GM23338 (cell line): ENCODE results near the gene PIGC. TPM values are rescaled to one million over a fixed set of nuclear protein-coding genes. Genes with fewer than 3 reads are reported as not detected.

ENCODE experiments used
- ATAC-seq: fragments of 200-7000 bp; cut with Tn5 transposase; 3 replicates; pipeline ENCODE4 v1.9.1; 2020
- DNase-seq: peaks from one replicate; pipeline ENCODE4 v3.0.0-alpha.2; 2015; ENCODE audit warnings: low spot score
- H2AFZ ChIP-seq: fragments of 200-600 bp; sonication (generic); 2 replicates; pipeline ENCODE4 v1.8.0; 2016; ENCODE audit warnings: antibody characterized with exemption, mild to moderate bottlenecking, moderate library complexity
- H3F3A ChIP-seq: fragments of 200-600 bp; sonication (generic); replicated peaks from 2 replicates; pipeline ENCODE4 v1.8.0; 2017; ENCODE audit warnings: antibody characterized with exemption, mixed run types, low read depth
- H3K27ac ChIP-seq: fragments of 200-600 bp; sonication (generic); 2 replicates; pipeline ENCODE4 v1.6.1; 2016; ENCODE audit warnings: low read depth
- H3K27me3 ChIP-seq: fragments of 200-600 bp; sonication (generic); 2 replicates; pipeline ENCODE4 v1.8.0; 2016; ENCODE audit warnings: mild to moderate bottlenecking, mixed run types, moderate library complexity; ENCODE audit not compliant: insufficient read depth
- H3K36me3 ChIP-seq: fragments of 200-600 bp; sonication (generic); 2 replicates; pipeline ENCODE4 v1.8.0; 2016; ENCODE audit warnings: mild to moderate bottlenecking; ENCODE audit not compliant: insufficient read depth
- H3K4me1 ChIP-seq: fragments of 200-600 bp; sonication (generic); 2 replicates; pipeline ENCODE4 v1.8.0; 2016; ENCODE audit warnings: mild to moderate bottlenecking, moderate library complexity; ENCODE audit not compliant: insufficient read depth
- H3K4me2 ChIP-seq: fragments of 200-600 bp; sonication (generic); 2 replicates; pipeline ENCODE4 v1.7.1; 2017; ENCODE audit warnings: mixed run types
- H3K4me3 ChIP-seq: fragments of 200-600 bp; sonication (generic); 2 replicates; pipeline ENCODE4 v1.6.1; 2016; ENCODE audit warnings: mixed run types
- H3K79me2 ChIP-seq: fragments of 200-600 bp; sonication (generic); replicated peaks from 2 replicates; pipeline ENCODE4 v1.8.0; 2017; ENCODE audit warnings: mild to moderate bottlenecking; ENCODE audit not compliant: insufficient read depth
- H3K9me2 ChIP-seq: fragments of 200-600 bp; sonication (generic); 2 replicates; pipeline ENCODE4 v1.8.0; 2017; ENCODE audit not compliant: insufficient read depth
- H4K20me1 ChIP-seq: fragments of 200-600 bp; sonication (generic); replicated peaks from 2 replicates; pipeline ENCODE4 v1.8.0; 2017; ENCODE audit warnings: mild to moderate bottlenecking; ENCODE audit not compliant: insufficient read depth
- H3K27ac Mint-ChIP-seq: 2 replicates; pipeline ENCODE4 v1.8.0; 2020; ENCODE audit warnings: inconsistent platforms, mild to moderate bottlenecking, moderate library complexity, mixed read lengths
- H3K27me3 Mint-ChIP-seq: 3 replicates; pipeline ENCODE4 v1.8.0; 2022; ENCODE audit warnings: low read depth, mild to moderate bottlenecking, moderate library complexity, mixed read lengths, inconsistent platforms; ENCODE audit not compliant: insufficient read depth, poor library complexity
- H3K36me3 Mint-ChIP-seq: 3 replicates; pipeline ENCODE4 v1.8.0; 2021; ENCODE audit warnings: low read depth, mild to moderate bottlenecking, inconsistent platforms, moderate library complexity, mixed read lengths
- H3K4me1 Mint-ChIP-seq: 3 replicates; pipeline ENCODE4 v1.8.0; 2020; ENCODE audit warnings: mild to moderate bottlenecking, inconsistent platforms, mixed read lengths
- H3K4me3 Mint-ChIP-seq: 3 replicates; pipeline ENCODE4 v1.8.0; 2021; ENCODE audit warnings: moderate library complexity, mild to moderate bottlenecking, inconsistent platforms, mixed read lengths
- H3K9me3 Mint-ChIP-seq: 3 replicates; pipeline ENCODE4 v1.8.0; 2020; ENCODE audit warnings: moderate library complexity, mild to moderate bottlenecking, inconsistent platforms, mixed read lengths
- CREB1 ChIP-seq: fragments of 250-450 bp; sonication (Bioruptor Pico); IDR thresholded peaks from 2 replicates; pipeline ENCODE4 v1.5.0; 2020; ENCODE audit warnings: low read depth, mild to moderate bottlenecking, moderate library complexity
- CTCF ChIP-seq, 2 experiments: fragments of 200-600 bp in 1 of 2; sonication (generic) in 1 of 2; conservative IDR thresholded peaks; 2 replicates each; pipeline versions ENCODE4 v1.5.1 to v1.6.1; 2016 to 2017; ENCODE audit warnings: antibody characterized with exemption in 2 of 2, low read depth in 2 of 2, mild to moderate bottlenecking in 2 of 2, moderate library complexity in 1 of 2
- ETS1 ChIP-seq: IDR thresholded peaks from 2 replicates; pipeline ENCODE4 v1.6.1; 2016; ENCODE audit warnings: antibody characterized with exemption
- EZH2 ChIP-seq: fragments of 200-600 bp; sonication (generic); IDR thresholded peaks from one replicate; pipeline ENCODE4 v1.8.0; 2017; ENCODE audit warnings: antibody characterized with exemption, mild to moderate bottlenecking, low read depth; ENCODE audit not compliant: unreplicated experiment
- EZH2phosphoT487 ChIP-seq: fragments of 200-600 bp; sonication (generic); IDR thresholded peaks from one replicate; pipeline ENCODE4 v1.8.1; 2018; ENCODE audit warnings: antibody characterized with exemption; ENCODE audit not compliant: unreplicated experiment
- JUNB ChIP-seq: IDR thresholded peaks from one replicate; pipeline ENCODE4 v1.6.1; 2016; ENCODE audit warnings: antibody characterized with exemption; ENCODE audit not compliant: unreplicated experiment
- NANOG ChIP-seq: IDR thresholded peaks from 2 replicates; pipeline ENCODE4 v1.6.1; 2016; ENCODE audit warnings: antibody characterized with exemption, borderline replicate concordance
- POLR2AphosphoS5 ChIP-seq: IDR thresholded peaks from 2 replicates; pipeline ENCODE4 v1.6.1; 2016; ENCODE audit warnings: antibody characterized with exemption, low read depth
- REST ChIP-seq: IDR thresholded peaks from one replicate; pipeline ENCODE4 v1.6.1; 2018; ENCODE audit warnings: antibody characterized with exemption; ENCODE audit not compliant: unreplicated experiment
- STAT1 ChIP-seq: IDR thresholded peaks from one replicate; pipeline ENCODE4 v1.6.1; 2016; ENCODE audit warnings: antibody characterized with exemption; ENCODE audit not compliant: unreplicated experiment
- ZNF114 ChIP-seq: fragments of 250-450 bp; sonication (Bioruptor Pico); IDR thresholded peaks from 2 replicates; pipeline ENCODE4 v1.5.0; 2020; ENCODE audit warnings: mild to moderate bottlenecking, moderate library complexity
- ZNF331 ChIP-seq: fragments of 250-450 bp; sonication (Bioruptor Pico); IDR thresholded peaks from 2 replicates; pipeline ENCODE4 v1.5.0; 2020; ENCODE audit warnings: low read depth, mild to moderate bottlenecking, moderate library complexity
- ZNF462 ChIP-seq: fragments of 250-450 bp; sonication (Bioruptor Pico); IDR thresholded peaks from 2 replicates; pipeline ENCODE4 v1.5.0; 2020; ENCODE audit warnings: mild to moderate bottlenecking, moderate library complexity
- polyA plus RNA-seq: library from polyadenylated mRNA; unstranded; fragments of >200 nt; fragmentation: Nextera tagmentation; extraction: Ambion mirVana; gene quantifications from 2 replicates; pipeline ENCODE4 v1.2.1, GENCODE V29; 2016
- total RNA-seq: library from RNA; depleted of rRNA; stranded (reverse); fragments of >200 nt; shearing (Covaris generic); gene quantifications from 2 replicates; pipeline ENCODE4 v1.2.3, GENCODE V29; 2014

PIGC gene
- total and polyA plus RNA-seq, 2 experiments from 2014 or later: 22.5 to 28.1 TPM

GRCh38 chr1:172394141-172394751, 49.6 kb downstream of the PIGC start:
- no peak for TF ChIP-seq EZH2
- TF ChIP-seq STAT1: no peak
- TF ChIP-seq CTCF (conservative IDR thresholded peaks at IDR 0.05; ENCODE audit: low read depth in 2 of 2): no peak
- no peak for TF ChIP-seq CREB1
- TF ChIP-seq NANOG: no peak
- TF ChIP-seq JUNB: no peak
- no peak for TF ChIP-seq EZH2phosphoT487
- no peak for TF ChIP-seq ZNF331 (CRISPR knock-in tag)
- no peak for TF ChIP-seq POLR2AphosphoS5
- TF ChIP-seq ZNF114 (CRISPR knock-in tag): no peak
- TF ChIP-seq REST: no peak
- TF ChIP-seq ETS1: no peak
- TF ChIP-seq ZNF462 (CRISPR knock-in tag): no peak
- H3K4me1 ChIP-seq: peaks cover 36% of the 10 kb centered on the region
- H3K27ac Mint-ChIP-seq: peak overlapping the region; percentile 57
- H3F3A ChIP-seq: no peaks in the 10 kb centered on the region
- no peaks in the 10 kb centered on the region for H3K27me3 Mint-ChIP-seq
- H3K36me3 Mint-ChIP-seq: no peaks in the 10 kb centered on the region
- H3K4me3 ChIP-seq: no peak overlapping the region
- no peak overlapping the region for H3K4me3 Mint-ChIP-seq
- no peaks in the 10 kb centered on the region for H3K9me2 ChIP-seq
- H3K36me3 ChIP-seq: no peaks in the 10 kb centered on the region
- DNase-seq (peak; percentile 48), ATAC-seq (peak; percentile 22; the same call in 2 of the 3 replicates)
- no peak overlapping the region; the same call in 1 of the 2 replicates for H3K4me2 ChIP-seq
- no peaks in the 10 kb centered on the region for H3K79me2 ChIP-seq
- H2AFZ ChIP-seq: no peak overlapping the region
- peak overlapping the region; percentile 37; the same call in 1 of the 2 replicates for H3K27ac ChIP-seq
- H3K9me3 Mint-ChIP-seq: no peaks in the 10 kb centered on the region; the same call in 2 of the 3 replicates
- H4K20me1 ChIP-seq: no peaks in the 10 kb centered on the region
- peaks cover 42% of the 10 kb centered on the region for H3K4me1 Mint-ChIP-seq
- no peaks in the 10 kb centered on the region for H3K27me3 ChIP-seq
